ENCODE measurements around the gene ITGB4.

- TF ChIP-seq RFX5 (IDR thresholded peaks at IDR 0.05; ENCODE audit: low read depth, low read length) (no peak), CTCF (IDR thresholded peaks at IDR 0.05 in 2 of 3, conservative IDR thresholded peaks at IDR 0.05 in 1 of 3; ENCODE audit: insufficient read depth in 2 of 3, low read depth in 1 of 3, low read length in 3 of 3) (peak; percentile 51 to 60 (median 59)), ZC3H11A (IDR thresholded peaks at IDR 0.05; ENCODE audit: low read depth, low read length) (no peak), POLR2AphosphoS5 (IDR thresholded peaks at IDR 0.05; ENCODE audit: control insufficient read depth, insufficient read depth, low read depth, low read length) (0 out of 2 replicates have a peak, but pooled peaks have one; percentile 19), RNF219 (CRISPR knock-in tag; IDR thresholded peaks at IDR 0.05) (no peak), POLR2A (conservative IDR thresholded peaks at IDR 0.05) (no peak), MTA3 (IDR thresholded peaks at IDR 0.05; ENCODE audit: borderline replicate concordance) (peak; percentile 21), HNRNPLL (IDR thresholded peaks at IDR 0.05; ENCODE audit: low read depth, low read length, poor library complexity, severe bottlenecking) (no peak), HMG20B (CRISPR knock-in tag; IDR thresholded peaks at IDR 0.05) (no peak), ETV6 (IDR thresholded peaks at IDR 0.05; ENCODE audit: borderline replicate concordance in 1 of 2, low read depth in 2 of 2, low read length in 1 of 2) (0 out of 4 replicates have a peak, but pooled peaks of 1 of the 2 experiments have one; percentile 0), ETV6 (CRISPR knock-in tag; IDR thresholded peaks at IDR 0.05; ENCODE audit: borderline replicate concordance) (no peak), E2F6 (IDR thresholded peaks at IDR 0.05; ENCODE audit: borderline replicate concordance in 1 of 2, extremely low read depth in 1 of 2, insufficient read depth in 1 of 2, insufficient read length in 1 of 2, low read depth in 1 of 2, low read length in 1 of 2, poor library complexity in 1 of 2, severe bottlenecking in 1 of 2) (no peak)
- TF ChIP-seq, protein P1, sequence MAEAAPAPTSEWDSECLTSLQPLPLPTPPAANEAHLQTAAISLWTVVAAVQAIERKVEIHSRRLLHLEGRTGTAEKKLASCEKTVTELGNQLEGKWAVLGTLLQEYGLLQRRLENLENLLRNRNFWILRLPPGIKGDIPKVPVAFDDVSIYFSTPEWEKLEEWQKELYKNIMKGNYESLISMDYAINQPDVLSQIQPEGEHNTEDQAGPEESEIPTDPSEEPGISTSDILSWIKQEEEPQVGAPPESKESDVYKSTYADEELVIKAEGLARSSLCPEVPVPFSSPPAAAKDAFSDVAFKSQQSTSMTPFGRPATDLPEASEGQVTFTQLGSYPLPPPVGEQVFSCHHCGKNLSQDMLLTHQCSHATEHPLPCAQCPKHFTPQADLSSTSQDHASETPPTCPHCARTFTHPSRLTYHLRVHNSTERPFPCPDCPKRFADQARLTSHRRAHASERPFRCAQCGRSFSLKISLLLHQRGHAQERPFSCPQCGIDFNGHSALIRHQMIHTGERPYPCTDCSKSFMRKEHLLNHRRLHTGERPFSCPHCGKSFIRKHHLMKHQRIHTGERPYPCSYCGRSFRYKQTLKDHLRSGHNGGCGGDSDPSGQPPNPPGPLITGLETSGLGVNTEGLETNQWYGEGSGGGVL (CRISPR knock-in tag; IDR thresholded peaks at IDR 0.05) = no peak
- TF ChIP-seq, protein P2, sequence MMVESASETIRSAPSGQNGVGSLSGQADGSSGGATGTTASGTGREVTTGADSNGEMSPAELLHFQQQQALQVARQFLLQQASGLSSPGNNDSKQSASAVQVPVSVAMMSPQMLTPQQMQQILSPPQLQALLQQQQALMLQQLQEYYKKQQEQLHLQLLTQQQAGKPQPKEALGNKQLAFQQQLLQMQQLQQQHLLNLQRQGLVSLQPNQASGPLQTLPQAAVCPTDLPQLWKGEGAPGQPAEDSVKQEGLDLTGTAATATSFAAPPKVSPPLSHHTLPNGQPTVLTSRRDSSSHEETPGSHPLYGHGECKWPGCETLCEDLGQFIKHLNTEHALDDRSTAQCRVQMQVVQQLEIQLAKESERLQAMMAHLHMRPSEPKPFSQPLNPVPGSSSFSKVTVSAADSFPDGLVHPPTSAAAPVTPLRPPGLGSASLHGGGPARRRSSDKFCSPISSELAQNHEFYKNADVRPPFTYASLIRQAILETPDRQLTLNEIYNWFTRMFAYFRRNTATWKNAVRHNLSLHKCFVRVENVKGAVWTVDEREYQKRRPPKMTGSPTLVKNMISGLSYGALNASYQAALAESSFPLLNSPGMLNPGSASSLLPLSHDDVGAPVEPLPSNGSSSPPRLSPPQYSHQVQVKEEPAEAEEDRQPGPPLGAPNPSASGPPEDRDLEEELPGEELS (CRISPR knock-in tag; IDR thresholded peaks at IDR 0.05; ENCODE audit: borderline replicate concordance) = no peak
These were observed 57.6 kb downstream of the ITGB4 start for GRCh38 chr17:75778861-75779249.

Measured in K562 (cell line).